ENCODE measurements around the gene ABCA7. TPM values are rescaled to one million over a fixed set of nuclear protein-coding genes. Genes with fewer than 3 reads are reported as not detected.

The ABCA7 gene
- total and polyA plus RNA-seq, 2 of the 13 experiments (the other 11 are each of a cell fraction or from before 2014, with no cell fraction given), result 4.4 to 32.4 TPM

DNA sequence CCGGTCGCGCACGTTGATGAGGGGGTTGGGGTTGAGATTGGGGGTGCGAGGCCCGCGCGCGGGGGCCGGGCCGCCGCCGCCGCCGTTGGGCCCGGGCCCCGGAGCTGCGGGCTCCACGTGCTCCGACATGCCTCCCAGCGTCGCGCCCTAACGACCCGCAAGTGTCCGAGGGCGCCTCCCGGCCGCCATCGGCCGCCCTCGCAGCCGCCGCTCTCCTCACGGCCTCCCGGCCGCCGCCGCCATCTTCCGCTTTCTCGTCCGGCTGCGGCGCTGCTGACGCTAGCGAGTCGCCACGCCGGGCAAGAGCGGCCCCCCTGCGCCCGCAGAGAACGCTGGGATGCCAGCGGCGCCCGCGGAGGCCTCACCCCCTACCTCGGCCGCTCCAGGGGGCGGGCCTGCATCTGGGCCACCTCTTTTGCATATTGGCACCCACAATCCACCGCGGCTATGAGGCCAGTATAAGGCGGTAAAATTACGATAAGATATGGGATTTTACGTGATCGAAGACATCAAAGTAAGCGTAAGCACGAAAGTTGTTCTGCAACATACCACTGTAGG, 19.0 kb upstream of the ABCA7 start, which contains the start of gene TMEM259 (continued):
- TF ChIP-seq ZNF329 (CRISPR knock-in tag; IDR thresholded peaks at IDR 0.05; ENCODE audit: low read depth) (no peak), STAT5B (CRISPR knock-in tag; IDR thresholded peaks at IDR 0.05) (no peak), CEBPB (IDR thresholded peaks at IDR 0.05; ENCODE audit: borderline replicate concordance, low read depth, low read length) (no peak), NCOA1 (CRISPR knock-in tag; IDR thresholded peaks at IDR 0.05) (no peak), KMT2A (CRISPR knock-in tag; IDR thresholded peaks at IDR 0.05) (peak; percentile 71; the same call in 1 of the 2 replicates), ZFAT (CRISPR knock-in tag; conservative IDR thresholded peaks at IDR 0.05) (no peak), SNAI1 (CRISPR knock-in tag; IDR thresholded peaks at IDR 0.05; ENCODE audit: borderline replicate concordance) (no peak), PHF20 (CRISPR knock-in tag; IDR thresholded peaks at IDR 0.05) (peak; percentile 75), ZNF138 (CRISPR knock-in tag; IDR thresholded peaks at IDR 0.05; ENCODE audit: low read depth) (no peak), YEATS2 (CRISPR knock-in tag; IDR thresholded peaks at IDR 0.05; ENCODE audit: borderline replicate concordance) (no peak; the same call in 1 of the 2 replicates), ZNF354B (CRISPR knock-in tag; IDR thresholded peaks at IDR 0.05) (no peak), POLR2AphosphoS2 (IDR thresholded peaks at IDR 0.05; ENCODE audit: low read depth, low read length) (no peak), THAP9 (CRISPR knock-in tag; IDR thresholded peaks at IDR 0.05; ENCODE audit: borderline replicate concordance) (0 out of 2 replicates have a peak, but pooled peaks have one; percentile 24), ZIK1 (CRISPR knock-in tag; IDR thresholded peaks at IDR 0.05; ENCODE audit: borderline replicate concordance, low read depth) (no peak), ZNF414 (CRISPR knock-in tag; IDR thresholded peaks at IDR 0.05) (no peak), WIZ (CRISPR knock-in tag; IDR thresholded peaks at IDR 0.05) (no peak), ZFP62 (CRISPR knock-in tag; IDR thresholded peaks at IDR 0.05) (no peak), HOXA7 (CRISPR knock-in tag; IDR thresholded peaks at IDR 0.05) (no peak), ISL2 (CRISPR knock-in tag; IDR thresholded peaks at IDR 0.05) (peak; percentile 46; the same call in 1 of the 2 replicates), RAD51 (IDR thresholded peaks at IDR 0.05; ENCODE audit: borderline replicate concordance) (no peak), MYNN (CRISPR knock-in tag; IDR thresholded peaks at IDR 0.05; ENCODE audit: low read depth) (no peak), ZNF713 (CRISPR knock-in tag; IDR thresholded peaks at IDR 0.05) (no peak), CAMTA2 (CRISPR knock-in tag; IDR thresholded peaks at IDR 0.05; ENCODE audit: borderline replicate concordance) (no peak), RXRA (CRISPR knock-in tag; IDR thresholded peaks at IDR 0.05) (no peak; the same call in 1 of the 2 replicates), HDAC1 (CRISPR knock-in tag; IDR thresholded peaks at IDR 0.05) (peak; percentile 48; the same call in 1 of the 2 replicates)
- TF ChIP-seq, protein P1, sequence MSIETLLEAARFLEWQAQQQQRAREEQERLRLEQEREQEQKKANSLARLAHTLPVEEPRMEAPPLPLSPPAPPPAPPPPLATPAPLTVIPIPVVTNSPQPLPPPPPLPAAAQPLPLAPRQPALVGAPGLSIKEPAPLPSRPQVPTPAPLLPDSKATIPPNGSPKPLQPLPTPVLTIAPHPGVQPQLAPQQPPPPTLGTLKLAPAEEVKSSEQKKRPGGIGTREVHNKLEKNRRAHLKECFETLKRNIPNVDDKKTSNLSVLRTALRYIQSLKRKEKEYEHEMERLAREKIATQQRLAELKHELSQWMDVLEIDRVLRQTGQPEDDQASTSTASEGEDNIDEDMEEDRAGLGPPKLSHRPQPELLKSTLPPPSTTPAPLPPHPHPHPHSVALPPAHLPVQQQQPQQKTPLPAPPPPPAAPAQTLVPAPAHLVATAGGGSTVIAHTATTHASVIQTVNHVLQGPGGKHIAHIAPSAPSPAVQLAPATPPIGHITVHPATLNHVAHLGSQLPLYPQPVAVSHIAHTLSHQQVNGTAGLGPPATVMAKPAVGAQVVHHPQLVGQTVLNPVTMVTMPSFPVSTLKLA (IDR thresholded peaks at IDR 0.05), result no peak
- TF ChIP-seq, protein P2, sequence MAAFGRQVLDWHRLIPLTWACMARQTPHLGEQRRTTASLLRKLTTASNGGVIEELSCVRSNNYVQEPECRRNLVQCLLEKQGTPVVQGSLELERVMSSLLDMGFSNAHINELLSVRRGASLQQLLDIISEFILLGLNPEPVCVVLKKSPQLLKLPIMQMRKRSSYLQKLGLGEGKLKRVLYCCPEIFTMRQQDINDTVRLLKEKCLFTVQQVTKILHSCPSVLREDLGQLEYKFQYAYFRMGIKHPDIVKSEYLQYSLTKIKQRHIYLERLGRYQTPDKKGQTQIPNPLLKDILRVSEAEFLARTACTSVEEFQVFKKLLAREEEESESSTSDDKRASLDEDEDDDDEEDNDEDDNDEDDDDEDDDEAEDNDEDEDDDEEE (CRISPR knock-in tag; IDR thresholded peaks at IDR 0.05), result no peak

All from HepG2 (cell line).